ENCODE data around the gene LY6G6D. TPM values are rescaled to one million over a fixed set of nuclear protein-coding genes. Genes with fewer than 3 reads are reported as not detected.
A peak's percentile ranks its signal among the peaks of the same experiment; 100 is the strongest.

Gene LY6G6D
- total and polyA plus RNA-seq, 2 of the 13 experiments (the other 11 are each of a cell fraction or from before 2014, with no cell fraction given) = not detected

- TF ChIP-seq KLF12 (CRISPR knock-in tag; IDR thresholded peaks at IDR 0.05; ENCODE audit: borderline replicate concordance) (peak; percentile 89), ARID2 (CRISPR knock-in tag; IDR thresholded peaks at IDR 0.05; ENCODE audit: borderline replicate concordance) (peak; percentile 99), GTF2F1 (IDR thresholded peaks at IDR 0.05; ENCODE audit: low read length) (no peak), TEF (CRISPR knock-in tag; IDR thresholded peaks at IDR 0.05) (no peak; the same call in 1 of the 2 replicates), REXO4 (CRISPR knock-in tag; IDR thresholded peaks at IDR 0.05; ENCODE audit: borderline replicate concordance) (peak; percentile 47; the same call in 1 of the 2 replicates), PLSCR1 (CRISPR knock-in tag; IDR thresholded peaks at IDR 0.05; ENCODE audit: borderline replicate concordance) (no peak), HNF4G (IDR thresholded peaks at IDR 0.05; ENCODE audit: borderline replicate concordance, low read depth, low read length) (peak; percentile 96), HNF4G (CRISPR knock-in tag; IDR thresholded peaks at IDR 0.05; ENCODE audit: borderline replicate concordance, low read depth) (no peak; the same call in 1 of the 2 replicates), ZNF746 (CRISPR knock-in tag; IDR thresholded peaks at IDR 0.05) (peak; percentile 75), PRMT3 (CRISPR knock-in tag; IDR thresholded peaks at IDR 0.05; ENCODE audit: borderline replicate concordance, low read depth) (peak; percentile 99), BHLHE40 (IDR thresholded peaks at IDR 0.05; ENCODE audit: low read length) (peak; percentile 86), ZNF572 (CRISPR knock-in tag; IDR thresholded peaks at IDR 0.05) (no peak), MAFF (IDR thresholded peaks at IDR 0.05; ENCODE audit: low read depth, low read length) (no peak), CHD4 (IDR thresholded peaks at IDR 0.05; ENCODE audit: borderline replicate concordance, low read length) (no peak), HHEX (CRISPR knock-in tag; IDR thresholded peaks at IDR 0.05) (no peak; the same call in 1 of the 2 replicates), ZNF598 (CRISPR knock-in tag; IDR thresholded peaks at IDR 0.05; ENCODE audit: borderline replicate concordance) (peak; percentile 96), HNRNPUL1 (IDR thresholded peaks at IDR 0.05; ENCODE audit: low read depth, low read length) (peak; percentile 8; the same call in 1 of the 2 replicates), MXD4 (CRISPR knock-in tag; IDR thresholded peaks at IDR 0.05) (peak; percentile 96), SNAPC5 (CRISPR knock-in tag; IDR thresholded peaks at IDR 0.05; ENCODE audit: borderline replicate concordance) (peak; percentile 97), ZNF329 (CRISPR knock-in tag; IDR thresholded peaks at IDR 0.05; ENCODE audit: low read depth) (no peak), SP4 (CRISPR knock-in tag; IDR thresholded peaks at IDR 0.05) (peak; percentile 98), CHD2 (IDR thresholded peaks at IDR 0.05; ENCODE audit: low read depth, low read length) (peak; percentile 92), MTF1 (CRISPR knock-in tag; IDR thresholded peaks at IDR 0.05) (peak; percentile 31; the same call in 1 of the 2 replicates), RAD51 (IDR thresholded peaks at IDR 0.05; ENCODE audit: borderline replicate concordance) (no peak), KAT8 (CRISPR knock-in tag; IDR thresholded peaks at IDR 0.05) (peak; percentile 74; the same call in 1 of the 2 replicates), ZMAT3 (CRISPR knock-in tag; conservative IDR thresholded peaks at IDR 0.05) (peak; percentile 95), RARG (CRISPR knock-in tag; IDR thresholded peaks at IDR 0.05; ENCODE audit: low read depth) (no peak), SCMH1 (CRISPR knock-in tag; IDR thresholded peaks at IDR 0.05; ENCODE audit: borderline replicate concordance) (no peak), KDM3A (CRISPR knock-in tag; IDR thresholded peaks at IDR 0.05; ENCODE audit: low read depth) (0 out of 2 replicates have a peak, but pooled peaks have one; percentile 61), MXD1 (CRISPR knock-in tag; IDR thresholded peaks at IDR 0.05) (peak; percentile 96)
These were observed 24.7 kb downstream of the LY6G6D start, which contains the start of gene MSH5 (continued) for GRCh38 chr6:31739639-31740396.

Data from HepG2 (cell line).